HG03103 (cell line): ENCODE measurements around the gene LY6G5C.
"Not testable (repeated sequence)": the region's sequence is repeated elsewhere in the genome, so short reads cannot be mapped to it uniquely, and the experiment has no call there.

ENCODE experiments used
- ATAC-seq: cut with Tn5 transposase; IDR thresholded peaks from one replicate; pipeline ENCODE4 v1.9.1; 2021; ENCODE audit warnings: low read depth; ENCODE audit not compliant: unreplicated experiment

LY6G5C gene

GRCh38 chr6:31715022-31715958, 34.4 kb upstream of the LY6G5C start, which contains the start of gene LY6G6D:
LY6G6D (plus strand) TSS chr6:31715348; CDS start chr6:31715356, 8 bp downstream.
- ATAC-seq, result no peak

- ATAC-seq, result no peak
Measured at GRCh38 chr6:31713991-31714684, 33.3 kb upstream of the LY6G5C start.

- ATAC-seq, result no peak
Measured at GRCh38 chr6:31713465-31713864, 32.6 kb upstream of the LY6G5C start.

DNA sequence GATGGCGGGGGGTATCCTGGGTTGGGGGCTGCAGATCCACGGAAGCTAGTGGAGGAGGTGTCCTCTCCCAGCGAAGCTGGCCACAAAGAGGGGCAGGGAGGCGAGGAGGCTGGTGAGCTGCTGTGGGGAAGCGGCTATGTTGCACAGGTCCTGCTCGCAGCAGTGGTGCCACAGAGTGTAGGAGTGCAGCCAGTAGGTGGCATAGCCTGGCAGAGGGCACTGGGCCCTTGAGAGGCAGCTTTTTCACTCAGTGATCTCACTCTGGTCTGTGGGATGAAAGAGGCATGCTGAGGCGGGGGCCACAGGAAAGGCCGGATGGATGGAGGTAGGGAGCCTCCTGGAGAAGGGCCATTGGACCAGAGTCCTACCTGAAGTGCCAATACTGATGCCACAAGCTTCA, 31.4 kb upstream of the LY6G5C start:
- ATAC-seq, result no peak

DNA sequence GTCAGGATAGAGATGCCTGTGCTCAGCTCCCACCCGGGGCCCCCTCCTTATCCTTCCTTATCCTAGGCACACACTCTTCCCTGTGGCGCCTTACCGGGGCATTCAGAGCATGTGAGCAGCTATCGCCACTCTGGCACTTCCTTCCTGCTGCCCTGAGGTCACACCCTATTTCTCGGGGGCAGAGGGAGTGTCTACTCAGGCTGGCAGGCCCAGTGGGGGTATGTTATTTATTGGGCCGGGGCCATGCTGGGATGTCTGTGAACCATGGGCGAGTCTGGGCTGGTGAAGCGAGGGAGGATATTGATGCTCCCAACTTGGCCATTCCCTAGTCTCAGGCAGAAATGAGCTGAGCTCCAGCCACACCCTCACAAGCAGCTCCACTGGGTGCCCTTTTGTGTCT, 30.4 kb upstream of the LY6G5C start:
- no peak for ATAC-seq

- no peak for ATAC-seq
Measured at GRCh38 chr6:31710523-31711219, 29.8 kb upstream of the LY6G5C start.

GRCh38 chr6:31709157-31709556, 28.3 kb upstream of the LY6G5C start:
- ATAC-seq, result not testable (repeated sequence)

DNA sequence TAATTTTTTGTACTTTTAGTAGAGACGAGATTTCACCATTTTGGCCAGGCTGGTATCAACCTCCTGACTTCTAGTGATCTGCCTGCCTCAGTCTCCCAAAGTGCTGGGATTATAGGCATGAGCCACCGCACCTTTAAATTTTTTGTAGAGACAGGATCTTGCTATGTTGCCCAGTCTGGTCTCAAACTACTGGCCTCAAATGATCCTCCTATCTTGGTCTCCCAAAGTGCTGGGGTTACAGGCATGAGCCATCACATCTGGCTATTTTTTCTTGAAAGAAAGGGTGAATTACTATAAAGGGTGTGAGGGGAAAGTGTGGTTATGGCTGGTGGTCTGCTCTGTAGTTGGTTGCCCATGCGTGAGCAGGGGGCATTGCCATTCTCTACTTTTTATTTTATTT, 27.4 kb upstream of the LY6G5C start:
- no peak for ATAC-seq

DNA sequence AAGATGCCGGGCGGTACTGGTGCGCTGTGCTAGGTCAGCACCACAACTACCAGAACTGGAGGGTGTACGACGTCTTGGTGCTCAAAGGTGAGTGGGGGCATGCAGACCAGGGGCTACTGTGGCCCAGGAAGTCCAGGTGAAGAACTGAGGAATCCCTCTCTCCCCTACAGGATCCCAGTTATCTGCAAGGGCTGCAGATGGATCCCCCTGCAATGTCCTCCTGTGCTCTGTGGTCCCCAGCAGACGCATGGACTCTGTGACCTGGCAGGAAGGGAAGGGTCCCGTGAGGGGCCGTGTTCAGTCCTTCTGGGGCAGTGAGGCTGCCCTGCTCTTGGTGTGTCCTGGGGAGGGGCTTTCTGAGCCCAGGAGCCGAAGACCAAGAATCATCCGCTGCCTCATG, 26.8 kb upstream of the LY6G5C start:
- no peak for ATAC-seq

- no peak for ATAC-seq
Measured at GRCh38 chr6:31706599-31706998, 25.7 kb upstream of the LY6G5C start, which contains the start of gene LY6G6F. LY6G6F (plus strand) TSS chr6:31706866; CDS start chr6:31706907, 41 bp downstream.

DNA sequence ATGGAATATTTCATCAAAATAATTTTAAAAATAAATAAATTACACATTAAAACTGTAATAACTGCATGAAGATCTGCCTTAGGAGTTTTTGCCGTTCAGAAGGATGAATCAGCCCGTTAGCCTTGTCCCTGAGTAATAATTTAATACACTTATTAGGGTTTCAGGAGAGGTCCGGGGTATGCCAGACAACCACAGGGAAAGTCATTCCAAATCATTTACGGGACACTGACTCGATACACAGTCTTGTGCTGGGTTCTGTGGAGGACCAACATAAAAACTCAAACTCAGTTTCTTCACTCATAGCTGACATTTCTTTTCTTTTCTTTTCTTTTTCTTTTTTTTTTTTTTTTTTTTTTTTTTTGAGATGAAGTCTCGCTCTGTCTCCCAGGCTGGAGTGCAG, 25.1 kb upstream of the LY6G5C start:
- ATAC-seq, result no peak

GRCh38 chr6:31702819-31703716, 22.2 kb upstream of the LY6G5C start, which contains the start of gene ABHD16A:
ABHD16A (minus strand) TSS chr6:31703324; CDS start chr6:31703281, 43 bp downstream.
- ATAC-seq, result peak; percentile 85

DNA sequence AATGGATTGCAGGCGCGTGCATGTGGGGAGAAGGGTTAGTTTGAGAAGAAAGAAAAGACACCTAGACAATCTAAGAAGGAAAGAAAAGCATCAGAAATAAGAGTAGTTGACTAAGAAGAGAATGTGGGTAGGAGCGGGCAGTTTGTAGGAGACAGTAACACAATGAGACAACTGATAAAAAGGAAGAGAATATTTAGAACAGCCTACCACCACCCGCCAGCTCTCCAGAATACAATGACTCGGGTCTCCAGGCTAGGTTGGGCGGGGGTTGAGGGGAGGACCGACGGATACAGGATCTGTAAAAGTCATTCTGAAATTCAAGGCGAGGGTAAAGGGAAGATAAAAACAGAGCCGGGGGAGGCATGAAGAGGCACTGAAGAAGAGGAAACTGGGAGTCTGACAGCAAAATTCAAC, 21.5 kb upstream of the LY6G5C start:
- ATAC-seq, result no peak

DNA sequence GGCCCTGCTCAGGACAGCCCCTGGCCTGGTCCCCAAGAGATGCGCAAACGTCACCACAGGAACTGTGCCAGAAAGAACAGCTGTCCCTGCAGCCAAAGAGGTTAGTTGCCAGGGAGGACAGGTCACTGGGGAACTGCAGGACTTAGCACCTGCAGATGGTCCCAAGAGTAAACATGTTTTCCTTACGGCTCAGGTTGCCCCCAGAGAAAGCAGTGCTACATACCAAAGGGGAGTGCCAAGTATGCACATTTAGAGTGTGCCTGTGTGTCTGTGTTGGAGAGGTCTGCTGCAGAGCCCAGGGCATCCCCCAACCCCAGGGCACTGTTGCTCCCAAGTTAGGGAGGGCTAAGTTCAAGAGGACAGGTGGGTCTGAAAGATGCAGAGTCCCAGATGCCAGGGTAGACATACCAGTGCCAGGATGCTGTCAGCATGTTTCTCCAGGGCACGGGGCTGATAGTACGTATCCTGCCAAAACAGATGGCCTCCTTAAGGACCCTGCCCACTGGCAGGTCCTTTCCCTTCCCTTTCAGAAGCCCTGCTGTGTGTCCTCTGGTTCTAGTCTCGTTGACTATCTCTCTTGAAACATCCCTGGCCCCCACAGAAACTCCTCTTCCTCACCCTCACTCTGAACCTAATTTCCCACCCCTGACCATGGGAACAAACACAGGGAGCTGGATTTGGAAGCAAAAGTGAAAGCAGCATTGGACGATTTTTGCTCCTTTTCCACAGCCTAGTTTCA, 21.0 kb upstream of the LY6G5C start:
- ATAC-seq, result no peak

DNA sequence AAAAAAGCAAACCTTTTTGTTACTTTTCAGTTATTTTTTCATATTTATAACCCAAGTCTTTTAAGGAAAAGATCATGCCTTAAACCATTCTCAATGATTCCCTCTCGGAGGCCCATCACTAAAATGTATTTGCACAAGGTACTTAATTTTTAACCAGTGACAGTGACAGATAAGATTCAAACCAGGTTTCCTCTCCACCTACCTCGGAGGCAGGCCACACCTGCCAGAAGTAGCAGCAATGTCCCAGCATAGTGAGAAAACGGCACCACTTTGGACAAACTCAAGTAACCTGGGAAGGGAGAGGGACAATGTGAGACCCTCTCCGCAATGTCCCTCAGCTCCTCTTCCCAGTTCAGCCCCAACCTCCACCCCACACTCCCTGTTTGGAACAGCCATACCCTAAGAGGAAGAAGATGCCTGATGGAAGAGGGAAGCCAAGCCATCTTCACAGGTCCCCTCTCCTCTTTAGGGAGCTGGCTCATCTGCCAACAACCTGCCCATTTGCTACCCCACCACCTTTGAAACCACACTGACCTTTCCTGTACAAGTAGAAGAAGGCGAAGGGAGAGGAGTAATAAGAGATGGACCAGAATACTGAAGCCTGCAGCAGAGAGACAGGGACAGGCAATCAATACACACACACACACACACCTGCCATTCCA, 20.0 kb upstream of the LY6G5C start:
- no peak for ATAC-seq

DNA sequence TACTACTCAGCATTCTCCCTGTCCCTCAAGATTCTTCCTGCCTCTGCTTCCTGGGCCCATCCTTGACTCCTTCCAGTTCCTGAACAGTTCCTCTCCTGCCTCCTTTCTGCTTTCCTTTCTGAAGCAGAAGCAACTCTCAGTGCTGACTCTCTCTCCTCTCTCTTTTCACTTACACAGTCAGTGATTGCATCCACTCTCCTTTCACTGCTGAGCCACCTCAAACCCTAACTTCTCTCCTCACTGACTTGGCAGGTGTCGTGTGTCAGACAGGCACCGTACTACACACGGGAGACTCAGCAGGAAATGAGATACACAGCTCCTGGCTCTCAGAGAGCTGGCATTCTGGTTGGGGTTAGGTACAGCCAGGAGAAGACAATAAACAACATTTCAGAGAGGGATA, 16.7 kb upstream of the LY6G5C start:
- ATAC-seq, result no peak

DNA sequence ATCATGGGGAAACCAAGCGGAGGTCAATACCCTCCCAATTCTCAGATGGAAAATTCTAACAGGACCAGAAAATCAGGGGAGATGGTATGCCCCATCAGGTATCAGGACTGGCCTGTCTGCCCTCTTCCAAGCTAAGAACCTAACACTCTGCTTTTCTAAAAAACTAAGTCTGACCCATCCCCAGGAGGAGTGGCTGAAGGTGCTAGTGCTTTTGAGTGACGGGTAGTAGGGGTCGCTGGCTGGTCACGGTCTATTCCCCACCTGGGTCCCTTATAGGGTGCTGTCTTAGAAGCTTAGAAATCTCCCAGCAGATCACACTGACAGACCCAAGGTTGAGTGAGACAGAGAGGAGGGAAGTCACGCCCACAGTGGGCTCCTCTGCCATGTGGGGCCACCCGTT, 12.7 kb upstream of the LY6G5C start:
- ATAC-seq, result no peak

DNA sequence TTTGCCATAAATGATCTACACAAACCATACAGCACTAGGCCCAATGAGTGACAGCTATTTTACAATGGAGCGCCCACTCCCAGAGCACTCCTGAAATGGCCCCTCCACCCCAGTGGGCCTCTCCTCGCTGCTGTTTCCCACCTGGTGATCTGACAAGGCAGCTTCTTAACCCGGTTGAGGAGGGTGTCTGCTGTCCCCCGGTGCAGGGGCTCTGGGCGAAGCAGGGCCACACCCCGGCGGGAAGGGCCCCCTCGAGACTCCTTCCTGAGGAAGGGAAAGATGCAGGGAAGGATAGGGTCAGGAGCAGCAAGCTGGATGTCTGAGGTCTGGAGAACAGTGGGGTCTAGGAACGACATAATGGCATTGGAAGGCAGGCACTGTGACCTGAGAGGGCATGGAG, 12.0 kb upstream of the LY6G5C start:
- ATAC-seq, result no peak

DNA sequence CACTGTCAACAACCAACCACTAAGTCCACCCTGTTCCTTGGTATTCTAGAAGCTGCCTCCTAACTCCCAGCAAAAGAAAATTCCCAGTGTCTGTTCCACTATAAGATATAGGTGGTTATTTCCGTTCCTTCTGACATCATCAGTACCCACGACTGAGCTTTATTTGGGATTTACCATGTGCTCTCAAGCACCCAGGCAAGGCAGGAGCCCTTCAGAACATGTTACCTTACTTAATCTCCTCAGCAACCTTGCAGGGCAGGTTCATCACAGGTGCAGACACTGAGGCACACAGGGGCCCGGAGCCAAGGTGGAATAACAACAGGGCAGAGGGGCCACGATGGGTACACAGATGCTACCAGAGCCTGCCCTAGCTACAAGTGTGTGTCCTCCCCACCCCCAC, 11.5 kb upstream of the LY6G5C start:
- ATAC-seq, result no peak
